ENCODE results near the gene GNG8. TPM values are rescaled to one million over a fixed set of nuclear protein-coding genes. Genes with fewer than 3 reads are reported as not detected.
"Not testable (repeated sequence)": the region's sequence is repeated elsewhere in the genome, so short reads cannot be mapped to it uniquely, and the experiment has no call there.

The GNG8 gene
- total RNA-seq, 1 donor from 2014 or later, result not detected

DNA sequence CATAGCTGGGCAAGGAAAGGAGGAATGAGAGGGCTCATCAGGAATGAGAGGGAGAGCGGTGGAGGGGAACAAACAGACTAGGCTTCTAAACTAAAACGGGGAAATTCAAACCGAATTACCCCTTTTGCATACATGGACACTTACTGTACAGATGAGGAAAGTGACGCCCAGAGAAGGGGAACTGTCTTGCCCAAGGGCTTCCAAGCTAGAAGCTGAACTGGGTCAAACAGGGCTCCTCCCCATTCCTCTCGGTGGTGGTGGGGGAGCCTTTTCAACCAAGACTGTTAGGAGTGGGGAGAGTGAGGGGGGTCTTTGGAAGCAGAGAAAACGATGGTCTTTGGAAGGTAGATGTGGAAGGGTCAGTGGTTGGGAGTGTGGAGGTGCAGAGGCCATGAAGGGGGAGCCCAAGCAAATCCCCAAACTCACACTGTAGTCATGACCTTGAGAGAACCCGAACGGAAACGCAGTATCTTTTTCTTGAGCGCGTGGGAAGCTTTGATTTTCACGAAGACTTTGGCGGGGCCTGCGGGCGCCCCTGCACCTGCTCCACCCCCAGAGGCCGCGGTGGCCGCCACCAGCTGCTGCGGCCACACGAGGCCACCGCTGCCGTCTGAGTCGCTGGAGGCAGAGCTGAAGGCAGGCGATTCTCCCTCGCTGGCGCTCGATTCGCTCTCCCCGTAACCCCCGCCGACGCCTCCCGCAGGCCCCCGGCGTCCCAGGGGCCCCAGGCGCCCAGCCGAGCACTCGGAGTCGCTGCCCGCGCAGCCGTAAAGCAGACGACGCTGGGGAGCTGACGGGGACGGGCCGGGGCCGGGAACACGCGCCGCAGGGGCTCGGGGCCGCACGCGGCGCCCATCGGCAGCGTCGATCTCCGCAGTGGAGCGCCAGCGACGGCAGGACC, 12.3 kb upstream of the GNG8 start:
- DNase-seq (ENCODE audit: extremely low read depth, low read depth, low spot score), result no peak

DNA sequence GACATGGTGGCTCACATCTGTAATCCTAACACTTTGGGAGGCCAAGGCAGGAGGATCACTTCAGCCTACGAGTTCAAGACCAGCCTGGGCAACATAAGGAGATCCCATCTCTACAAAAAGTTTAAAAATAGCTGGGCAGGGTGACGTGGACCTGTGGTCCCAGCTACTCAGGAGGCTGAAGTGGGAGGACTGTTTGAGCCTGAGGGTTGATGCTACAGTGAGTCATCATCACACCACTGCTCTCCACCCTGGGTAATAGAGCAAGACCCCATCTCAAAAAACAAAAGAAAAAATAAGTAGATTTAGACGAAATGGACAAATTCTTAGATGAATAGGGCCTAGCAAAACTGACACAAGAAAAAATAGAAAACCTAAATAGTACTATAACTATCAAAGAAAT, 10.4 kb upstream of the GNG8 start:
- no peak for DNase-seq (ENCODE audit: extremely low read depth, low read depth, low spot score)

DNA sequence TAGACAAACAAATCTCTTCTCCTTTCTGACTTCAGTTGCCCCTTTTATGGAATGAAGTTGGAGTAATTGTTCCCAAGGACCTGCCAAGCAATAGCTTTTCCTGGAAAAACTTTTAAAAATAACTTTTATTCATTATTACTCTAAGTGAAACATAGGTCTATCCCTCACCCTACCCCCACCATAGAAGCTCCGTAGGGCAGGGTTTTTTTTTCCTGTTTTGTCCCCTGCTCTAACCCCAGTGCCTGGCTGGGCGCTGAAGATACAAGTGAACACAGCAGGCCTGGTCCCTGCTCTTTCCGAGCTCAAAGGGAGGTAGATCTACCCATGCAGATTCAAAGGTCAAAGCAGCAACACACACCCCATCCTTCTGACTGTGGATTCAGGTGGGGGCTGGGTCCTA, 8.7 kb upstream of the GNG8 start:
- DNase-seq (ENCODE audit: extremely low read depth, low read depth, low spot score), result no peak

DNA sequence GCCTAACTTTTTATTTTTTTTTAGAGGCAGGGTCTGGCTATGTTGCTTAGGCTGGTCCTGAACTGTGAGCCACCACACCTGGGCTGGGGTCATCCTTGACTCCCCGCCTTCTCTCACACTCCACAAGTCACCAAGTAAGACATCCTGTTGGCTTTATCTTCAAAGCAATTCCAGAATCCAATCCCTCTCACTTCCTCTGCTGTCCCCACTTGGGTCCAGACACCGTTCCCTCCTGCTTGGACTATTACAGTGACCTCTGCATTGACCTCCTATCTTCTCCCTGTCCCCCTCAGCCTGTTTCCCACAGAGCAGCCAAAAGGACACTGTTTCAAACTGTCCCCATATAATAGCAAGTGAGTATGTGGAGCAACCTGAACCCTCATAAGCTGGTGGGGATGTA, 4.7 kb upstream of the GNG8 start:
- DNase-seq (ENCODE audit: extremely low read depth, low read depth, low spot score), result no peak

DNA sequence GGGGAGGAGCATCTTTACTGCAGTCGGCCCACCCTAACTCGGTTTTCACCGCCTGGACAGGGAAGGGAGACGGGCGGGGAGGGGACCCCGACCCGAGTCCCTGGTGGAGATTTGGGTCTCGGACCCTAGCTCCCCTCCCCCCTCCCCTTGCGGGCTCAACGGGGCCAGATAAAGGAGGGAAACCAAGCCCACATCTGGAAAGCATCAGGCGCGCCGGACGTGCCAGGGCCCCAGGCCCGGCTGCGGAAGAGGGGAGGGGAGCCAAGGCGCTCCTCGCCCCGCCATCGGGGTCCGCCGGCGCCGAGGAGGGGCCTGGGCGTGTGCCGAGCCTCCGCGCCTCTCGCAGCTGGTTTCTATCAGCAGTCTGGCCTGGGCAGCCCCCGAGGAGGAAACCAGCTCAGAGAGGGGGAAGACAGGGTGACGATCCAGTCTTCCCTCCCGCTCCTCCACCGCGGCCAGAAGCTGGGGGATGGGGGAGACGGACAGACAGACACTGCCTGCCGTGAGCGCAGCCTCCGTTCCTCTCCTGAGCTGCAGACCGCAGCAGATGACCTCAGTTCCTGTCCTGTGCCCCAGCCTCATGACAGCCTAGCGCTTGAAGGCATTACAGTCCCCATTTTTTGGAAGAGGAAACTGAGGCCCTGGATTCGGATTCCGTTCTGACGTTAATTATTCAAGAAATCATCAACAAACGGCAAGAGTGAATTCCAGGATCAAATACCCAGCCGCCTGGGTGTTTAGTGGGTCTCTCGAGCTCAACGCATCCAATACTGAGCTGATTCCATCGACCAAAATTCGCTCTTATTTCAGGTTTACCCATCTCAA, 3.6 kb upstream of the GNG8 start:
- DNase-seq (ENCODE audit: extremely low read depth, low read depth, low spot score), result no peak

DNA sequence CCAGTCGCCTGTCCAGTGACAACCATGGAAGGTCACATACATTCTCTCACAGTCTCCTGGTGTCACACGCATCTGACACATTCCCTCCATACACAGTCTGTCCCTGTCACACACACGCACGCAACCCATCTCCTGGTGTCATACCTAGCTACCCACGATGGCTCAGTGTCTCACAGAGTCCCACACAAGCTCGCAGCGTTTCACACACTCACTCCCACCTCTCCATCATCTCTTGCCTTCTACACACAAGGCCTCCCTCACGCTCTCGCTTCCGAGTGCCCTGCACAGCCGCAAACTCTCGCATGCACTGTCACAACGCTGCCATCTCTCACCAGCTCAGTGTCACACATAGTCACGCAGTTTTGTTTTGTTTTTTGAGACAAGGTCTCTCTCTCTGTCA, 1.2 kb upstream of the GNG8 start:
- DNase-seq (ENCODE audit: extremely low read depth, low read depth, low spot score), result no peak

DNA sequence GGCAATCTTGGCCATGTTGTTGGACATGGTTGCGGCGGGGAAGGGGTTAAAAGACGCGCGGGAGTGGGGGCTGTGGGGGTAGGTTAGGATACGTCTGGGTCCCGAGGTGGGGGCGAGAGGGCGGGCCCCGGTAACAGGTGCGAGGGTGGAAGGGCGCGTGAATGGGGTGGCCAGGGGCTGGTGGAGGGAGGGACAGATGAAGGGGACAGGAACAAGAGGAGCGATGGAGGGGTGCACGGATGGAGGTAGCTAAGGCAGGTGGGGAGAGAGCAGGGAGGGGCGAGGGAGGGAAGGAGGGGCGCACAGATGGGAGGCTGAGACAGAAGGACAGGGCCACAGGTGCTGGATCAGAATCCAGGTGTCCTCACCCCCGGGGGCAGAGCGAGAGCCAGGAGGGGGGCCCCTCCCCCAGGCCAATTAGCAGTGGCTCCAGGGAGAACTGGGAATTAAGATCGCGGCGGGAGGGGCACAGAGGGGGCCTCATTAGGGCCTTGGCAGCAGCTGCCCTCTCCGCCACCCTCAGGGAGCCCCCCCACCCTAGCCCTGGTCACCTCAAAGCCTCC, 1.3 kb downstream of the GNG8 start:
- no peak for DNase-seq (ENCODE audit: extremely low read depth, low read depth, low spot score)

DNA sequence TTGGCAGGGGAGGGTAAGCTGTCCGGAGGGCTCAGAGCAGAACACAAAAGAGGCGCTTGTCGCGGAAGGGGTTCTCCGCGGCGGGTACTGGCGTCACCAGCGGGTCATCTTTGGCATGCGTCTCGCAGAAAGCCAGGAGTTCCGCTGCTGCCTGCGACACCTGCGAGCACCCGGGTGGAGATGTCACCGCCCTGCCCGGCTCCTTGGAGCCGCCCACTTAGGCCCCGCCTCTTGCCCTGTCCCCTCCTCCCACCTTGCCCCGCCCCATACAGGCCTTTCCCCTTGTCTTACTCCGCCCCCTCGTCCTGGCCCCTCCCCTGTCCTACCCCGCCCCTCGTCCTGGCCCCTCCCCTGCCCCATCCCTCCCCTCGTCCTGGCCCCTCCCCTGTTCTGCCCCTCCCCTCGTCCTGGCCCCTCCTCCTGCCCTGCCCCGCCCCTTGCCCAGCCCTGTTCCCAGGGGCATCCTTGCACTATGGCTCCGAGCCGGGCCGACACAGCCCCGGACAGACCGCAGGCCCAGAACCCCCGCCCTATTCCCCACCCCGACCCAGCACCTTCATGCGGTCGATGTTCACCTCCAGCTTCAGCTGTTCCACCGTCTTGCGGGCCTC, 1.9 kb downstream of the GNG8 start:
- DNase-seq (ENCODE audit: extremely low read depth, low read depth, low spot score), result no peak

DNA sequence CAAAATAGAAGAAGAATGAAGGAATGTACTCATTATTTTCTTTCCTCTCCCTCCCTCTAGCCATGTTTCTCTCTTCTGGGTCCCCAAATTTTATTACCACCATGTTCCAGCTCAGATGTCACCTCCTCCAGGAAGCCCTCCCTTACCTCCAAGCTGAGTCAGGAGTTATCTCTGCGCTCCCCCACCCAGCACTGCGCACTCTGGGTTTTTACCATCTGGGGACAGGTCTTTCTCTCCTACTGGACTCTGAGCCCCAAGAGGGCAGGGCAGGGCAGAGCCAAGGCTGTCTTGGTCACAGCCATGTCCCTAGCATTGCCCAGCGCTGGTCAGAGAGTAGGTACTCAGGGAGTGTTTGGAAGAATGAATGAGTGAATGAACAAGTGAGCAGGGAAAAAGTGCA, 2.9 kb downstream of the GNG8 start:
- DNase-seq (ENCODE audit: extremely low read depth, low read depth, low spot score), result no peak

DNA sequence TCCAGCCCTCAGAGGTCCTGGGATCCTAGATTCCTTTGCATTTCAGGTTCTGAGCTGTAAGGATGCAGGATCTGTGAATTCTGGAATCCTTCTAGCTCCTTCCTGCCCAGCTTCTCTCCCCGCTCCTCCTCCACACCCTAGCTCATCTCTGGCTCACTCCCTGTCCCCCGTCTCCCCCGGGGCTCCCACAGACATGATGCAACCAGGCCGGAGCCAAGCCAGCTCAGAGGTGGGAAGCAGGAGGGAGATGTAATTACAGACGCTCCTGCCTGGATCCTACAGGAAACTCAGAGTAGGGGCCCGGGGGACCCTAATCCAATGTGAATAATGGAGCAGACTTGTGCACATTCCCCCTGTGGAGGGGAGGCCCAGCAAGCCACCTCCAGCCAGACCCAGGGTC, 4.5 kb downstream of the GNG8 start:
- no peak for DNase-seq (ENCODE audit: extremely low read depth, low read depth, low spot score)

DNA sequence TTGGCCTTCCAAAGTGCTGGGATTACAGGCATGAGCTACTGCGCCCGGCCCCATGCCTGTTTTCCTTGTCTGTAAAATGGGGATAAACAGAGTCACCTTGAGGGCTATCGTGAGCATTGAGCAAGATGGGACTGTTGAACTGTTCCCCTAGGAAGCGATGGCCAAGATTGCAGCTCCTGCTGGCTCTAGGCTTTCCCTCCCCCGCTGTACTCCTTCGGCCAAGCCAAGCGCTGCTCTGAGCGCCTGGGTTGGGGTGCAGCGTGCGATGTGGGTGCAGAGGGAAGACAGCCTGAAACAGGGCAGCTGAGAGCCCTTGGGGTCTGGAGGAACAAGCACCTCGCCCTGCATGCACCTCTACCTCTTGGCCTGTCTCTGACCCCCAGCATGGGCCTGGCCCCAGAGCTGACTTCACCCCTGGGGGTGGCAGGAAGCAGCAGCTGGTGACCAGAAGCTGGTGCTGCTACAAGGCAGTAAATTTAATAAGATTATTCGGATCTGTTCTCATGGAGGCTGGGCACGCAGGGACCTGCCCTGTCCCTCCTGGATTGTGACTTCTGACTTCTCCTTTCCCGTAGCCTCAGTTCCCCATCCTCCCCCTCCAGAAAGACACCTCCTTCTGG, 5.3 kb downstream of the GNG8 start:
- DNase-seq (ENCODE audit: extremely low read depth, low read depth, low spot score), result no peak

DNA sequence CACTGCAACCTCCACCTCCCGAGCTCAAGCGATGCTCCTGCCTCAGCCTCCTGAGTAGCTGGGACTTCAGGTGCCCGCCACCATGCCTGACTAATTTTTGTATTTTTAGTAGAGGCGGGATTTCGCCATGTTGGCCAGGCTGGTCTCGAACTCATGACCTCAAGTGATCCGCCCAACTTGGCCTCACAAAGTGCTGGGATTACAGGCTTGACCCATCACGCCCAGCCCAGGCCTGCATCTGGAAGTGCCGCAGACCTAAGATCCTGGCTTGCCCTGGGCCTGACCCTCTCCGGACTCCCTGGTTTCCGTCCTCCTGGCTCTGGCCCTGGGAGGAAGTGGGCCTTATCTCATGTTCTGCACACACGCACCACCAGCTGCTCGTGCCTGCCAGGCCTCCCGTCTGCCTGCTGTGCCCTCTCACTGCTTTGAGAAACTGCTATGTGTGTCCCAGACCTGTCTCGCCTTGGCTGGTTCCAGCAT, 6.4 kb downstream of the GNG8 start:
- no peak for DNase-seq (ENCODE audit: extremely low read depth, low read depth, low spot score)

DNA sequence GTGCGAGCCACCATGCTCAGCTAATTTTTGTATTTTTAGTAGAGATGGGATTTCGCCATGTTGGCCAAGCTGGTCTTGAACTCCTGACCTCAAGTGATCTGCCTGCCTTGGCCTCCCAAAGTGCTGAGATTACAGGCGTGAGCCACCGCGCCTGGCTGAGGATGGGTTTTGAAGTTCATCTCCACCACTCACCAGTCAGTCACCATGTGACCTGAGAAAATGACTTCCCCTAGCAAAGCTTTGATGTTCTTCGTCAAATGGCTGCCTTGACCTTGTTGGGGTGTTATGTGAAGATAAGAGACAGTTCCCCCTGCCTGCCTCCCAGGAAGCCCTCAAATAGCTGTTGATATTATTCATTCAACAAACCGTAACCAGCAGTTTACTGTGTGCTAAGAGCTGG, 7.0 kb downstream of the GNG8 start:
- not testable (repeated sequence) for DNase-seq (ENCODE audit: extremely low read depth, low read depth, low spot score)

DNA sequence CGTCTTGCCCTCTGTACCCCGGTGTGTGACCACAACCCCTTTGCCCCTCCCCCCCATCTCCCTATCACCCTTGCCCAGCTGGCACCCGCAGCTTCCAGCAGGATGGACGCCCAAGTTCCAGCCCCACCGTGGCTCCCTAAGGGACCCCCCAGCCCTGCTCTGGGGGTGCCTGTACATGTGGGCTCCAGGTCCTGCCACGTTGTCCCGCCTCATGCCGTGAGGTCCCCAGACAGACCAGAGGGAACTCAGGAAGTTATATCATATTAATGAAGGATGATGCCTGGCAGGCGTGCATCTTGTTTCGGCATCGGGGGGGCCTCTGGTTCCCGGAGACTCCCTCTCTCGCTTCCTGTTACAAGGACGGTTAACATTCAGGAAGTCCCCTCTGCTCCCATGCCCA, 9.6 kb downstream of the GNG8 start:
- no peak for DNase-seq (ENCODE audit: extremely low read depth, low read depth, low spot score)

DNA sequence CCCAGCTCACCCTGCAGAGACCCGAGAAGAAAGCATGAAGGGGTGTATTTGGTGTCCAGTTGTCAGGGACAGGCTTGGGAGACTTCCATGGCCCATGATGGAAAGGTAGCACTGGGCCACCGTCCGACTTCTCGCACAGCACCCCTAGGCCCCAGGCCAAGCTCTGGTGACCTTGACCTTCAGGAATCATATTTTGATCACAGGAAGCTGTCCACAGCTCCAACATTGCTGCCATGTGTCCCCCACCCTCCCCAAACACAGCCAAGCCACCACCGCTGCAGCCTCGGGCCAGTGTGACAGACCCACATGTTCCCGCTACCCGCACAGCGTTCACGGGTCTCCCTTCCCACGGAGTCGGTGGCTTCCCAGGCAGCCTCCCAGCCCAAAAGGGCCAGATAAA, 10.3 kb downstream of the GNG8 start:
- DNase-seq (ENCODE audit: extremely low read depth, low read depth, low spot score), result no peak

DNA sequence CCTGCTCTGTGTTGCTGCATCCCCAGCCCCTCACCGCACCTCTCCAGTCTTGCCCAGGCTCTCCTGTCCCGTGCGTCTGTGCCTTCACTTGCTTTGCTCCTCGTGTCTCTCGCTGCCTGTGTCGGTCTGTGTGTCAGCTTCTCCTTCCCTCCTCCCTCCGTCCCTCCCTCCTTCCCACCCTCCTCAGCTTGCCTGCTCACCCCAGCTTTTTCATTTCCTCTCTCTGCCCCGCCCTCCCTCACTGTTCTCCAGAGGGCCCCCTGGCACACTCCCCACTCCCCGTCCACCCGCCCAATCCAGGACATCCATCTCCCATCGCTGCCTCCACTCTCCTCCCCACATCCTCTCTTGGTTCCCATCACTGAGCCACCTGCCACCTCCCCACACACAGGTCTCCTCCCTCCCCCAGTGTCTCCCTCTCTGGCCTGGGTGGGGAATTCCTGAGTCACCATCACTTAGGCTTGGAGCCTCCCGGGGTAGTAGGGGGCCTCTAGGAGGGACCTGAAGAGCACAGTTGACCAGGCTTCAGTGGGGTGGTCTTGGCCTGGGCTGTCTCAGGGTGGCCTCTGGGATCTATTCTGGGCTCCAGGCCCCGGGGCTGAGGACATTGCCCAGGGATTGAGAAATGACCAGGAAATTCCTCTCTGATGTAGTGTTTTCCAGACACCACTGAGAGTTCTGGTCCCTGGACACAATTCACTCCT, 10.9 kb downstream of the GNG8 start, which contains the start of gene PTGIR:
TSS of gene PTGIR (minus strand) at position 132 of the 704 bp plus-strand sequence. CDS start 864 bp downstream, outside the sequence.
- no peak for DNase-seq (ENCODE audit: extremely low read depth, low read depth, low spot score)

DNA sequence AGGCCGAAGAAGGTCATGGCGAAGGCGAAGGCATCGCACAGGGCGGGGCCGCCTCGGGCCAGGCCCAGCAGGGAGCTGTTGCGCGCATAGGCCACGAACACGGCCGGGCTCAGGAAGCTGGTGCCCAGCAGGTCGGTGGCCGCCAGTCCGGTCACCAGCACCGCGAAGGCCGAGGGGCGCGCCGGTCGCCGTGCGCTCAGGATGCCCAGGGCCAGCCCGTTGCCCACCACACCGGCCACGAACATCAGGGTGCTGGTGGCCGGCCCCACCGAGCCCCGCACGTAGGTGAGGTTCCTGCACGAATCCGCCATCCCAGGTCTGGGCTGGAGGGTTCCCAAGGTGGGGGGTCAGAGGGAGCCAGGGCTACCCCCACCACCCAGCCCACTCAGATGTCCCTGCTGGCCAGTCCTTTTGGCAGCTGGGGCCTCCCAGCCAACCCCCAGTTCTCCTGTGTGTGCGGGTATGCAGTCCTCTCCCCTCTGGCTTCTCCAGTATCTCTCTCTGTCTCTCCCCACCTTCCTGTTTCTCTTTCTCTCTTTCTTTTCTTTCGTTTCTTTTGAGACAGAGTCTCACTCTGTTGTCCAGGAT, 12.0 kb downstream of the GNG8 start:
- no peak for DNase-seq (ENCODE audit: extremely low read depth, low read depth, low spot score)

DNA sequence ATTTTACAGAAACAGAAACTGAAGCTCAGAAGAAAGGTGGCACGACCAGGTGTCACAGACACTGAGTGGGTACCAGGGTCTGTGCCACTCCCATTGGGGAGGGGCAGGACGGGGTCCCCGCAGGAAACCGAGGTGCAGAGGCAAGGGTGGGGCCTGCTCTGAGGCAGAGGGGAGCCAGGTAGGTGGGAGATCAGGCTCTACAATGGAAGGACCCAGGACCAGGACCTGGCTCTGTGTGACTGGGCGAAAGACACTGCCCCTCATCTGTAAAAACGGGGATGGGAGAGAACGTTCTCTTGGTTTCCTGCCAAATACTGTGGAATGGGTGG, 13.9 kb downstream of the GNG8 start:
- no peak for DNase-seq (ENCODE audit: extremely low read depth, low read depth, low spot score)

DNA sequence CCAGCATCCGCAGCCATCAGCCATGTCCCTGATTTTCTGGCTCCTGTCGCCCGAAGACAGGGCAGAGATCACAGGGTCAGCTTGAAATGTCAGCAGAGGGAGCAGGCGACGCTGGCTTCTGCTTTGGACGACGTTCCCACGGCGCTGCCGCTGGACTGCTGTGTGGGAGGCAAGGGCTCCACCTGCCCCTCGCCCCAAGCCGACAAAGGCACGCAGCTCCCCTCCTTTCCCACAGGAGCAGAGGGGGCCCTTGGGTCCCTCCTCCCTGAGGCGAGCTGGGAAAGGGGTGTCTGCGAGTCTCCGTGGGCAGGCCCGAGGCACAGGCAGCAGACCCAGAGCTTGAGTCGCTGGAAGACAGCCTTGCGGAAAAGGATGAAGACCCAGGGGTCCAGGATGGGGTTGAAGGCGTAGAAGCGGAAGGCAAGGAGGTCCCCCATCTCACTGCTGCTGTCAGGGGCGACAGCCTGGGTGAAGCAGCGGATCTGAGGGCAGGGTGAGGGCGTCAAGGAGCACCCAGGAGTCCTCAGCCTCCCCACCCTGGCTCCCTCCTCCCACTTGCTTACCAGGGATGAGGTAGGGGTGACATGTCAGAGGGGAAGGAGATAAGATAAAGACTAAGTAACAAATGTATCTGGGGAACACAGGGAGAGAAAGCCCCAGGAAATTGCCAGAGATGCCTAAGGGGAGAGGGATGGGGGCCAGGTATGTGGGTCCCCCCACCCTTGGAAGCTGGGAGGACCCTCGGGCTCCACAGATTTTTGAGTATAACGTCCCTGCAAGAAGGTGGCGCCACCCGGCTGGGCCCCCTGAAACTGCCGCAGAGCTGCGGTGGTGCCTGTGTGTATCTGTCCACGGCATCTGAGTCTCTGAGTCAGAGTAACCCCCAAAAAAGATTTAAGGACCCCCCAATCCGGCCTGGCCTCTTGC, 14.5 kb downstream of the GNG8 start:
- DNase-seq (ENCODE audit: extremely low read depth, low read depth, low spot score), result no peak
